Spleen (tissue), 7 donors: Measurements from ENCODE around the gene WDR35.

ENCODE experiments used
- POLR2A ChIP-seq, 3 donors: fragments of 450-650 bp; IDR thresholded peaks; one replicate each; pipeline ENCODE4 v1.5.1; 2017; ENCODE audit warnings: antibody characterized with exemption in 3 of 3, mild to moderate bottlenecking in 1 of 3
- POLR2AphosphoS5 ChIP-seq, 3 donors: sonication (generic); formaldehyde crosslinking; IDR thresholded peaks; one replicate each; pipeline ENCODE4 v1.5.1; 2017; ENCODE audit warnings: antibody characterized with exemption in 3 of 3
- TF ChIP-seq, protein P1 (sequence below), 11 experiments: fragments of 200-600 bp in 7 of 11; fragments of 450-650 bp in 4 of 11; sonication (generic) in 4 of 11; IDR thresholded peaks in 8 of 11; conservative IDR thresholded peaks in 3 of 11; 1 replicate in 7 of 11; 2 replicates in 4 of 11; pipeline versions ENCODE4 v1.4.0 to v1.8.0; 2016 to 2021; ENCODE audit warnings: antibody characterized with exemption in 11 of 11, inconsistent platforms in 4 of 11, mild to moderate bottlenecking in 1 of 11
- donor health status: DM: no; HTN: no; CAD: no; lungs with moderate emphysema.
- donor health status: DM: no; HTN: no; CAD: no.
- donor health status: DM: no; HTN: no; CAD: no.

DNA sequence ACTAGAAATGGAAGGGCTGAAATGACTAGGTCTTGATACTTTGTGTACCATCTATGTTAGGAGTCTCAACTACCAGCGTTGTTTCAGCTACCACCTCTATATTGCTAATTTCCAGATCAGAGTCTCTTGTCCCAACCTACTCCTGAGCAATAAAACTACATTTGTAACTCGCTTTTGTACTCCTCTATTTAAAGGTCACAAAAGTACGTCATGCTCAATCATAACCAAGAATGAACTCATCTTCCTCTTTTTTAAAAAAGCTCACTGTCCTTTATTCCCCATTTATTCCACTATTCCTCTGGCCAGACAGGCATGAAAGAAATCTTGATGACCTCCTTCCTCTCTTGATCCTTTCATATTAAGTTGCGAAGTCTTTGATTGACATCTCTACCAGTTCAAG is 33.8 kb upstream of the WDR35 start:
- no peak for TF ChIP-seq POLR2AphosphoS5 (IDR thresholded peaks at IDR 0.05)
- TF ChIP-seq, protein P1, sequence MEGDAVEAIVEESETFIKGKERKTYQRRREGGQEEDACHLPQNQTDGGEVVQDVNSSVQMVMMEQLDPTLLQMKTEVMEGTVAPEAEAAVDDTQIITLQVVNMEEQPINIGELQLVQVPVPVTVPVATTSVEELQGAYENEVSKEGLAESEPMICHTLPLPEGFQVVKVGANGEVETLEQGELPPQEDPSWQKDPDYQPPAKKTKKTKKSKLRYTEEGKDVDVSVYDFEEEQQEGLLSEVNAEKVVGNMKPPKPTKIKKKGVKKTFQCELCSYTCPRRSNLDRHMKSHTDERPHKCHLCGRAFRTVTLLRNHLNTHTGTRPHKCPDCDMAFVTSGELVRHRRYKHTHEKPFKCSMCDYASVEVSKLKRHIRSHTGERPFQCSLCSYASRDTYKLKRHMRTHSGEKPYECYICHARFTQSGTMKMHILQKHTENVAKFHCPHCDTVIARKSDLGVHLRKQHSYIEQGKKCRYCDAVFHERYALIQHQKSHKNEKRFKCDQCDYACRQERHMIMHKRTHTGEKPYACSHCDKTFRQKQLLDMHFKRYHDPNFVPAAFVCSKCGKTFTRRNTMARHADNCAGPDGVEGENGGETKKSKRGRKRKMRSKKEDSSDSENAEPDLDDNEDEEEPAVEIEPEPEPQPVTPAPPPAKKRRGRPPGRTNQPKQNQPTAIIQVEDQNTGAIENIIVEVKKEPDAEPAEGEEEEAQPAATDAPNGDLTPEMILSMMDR (IDR thresholded peaks at IDR 0.05 in 8 of 11, conservative IDR thresholded peaks at IDR 0.05 in 3 of 11), result no peak
- no peak for TF ChIP-seq POLR2A (IDR thresholded peaks at IDR 0.05)
